ENCODE measurements around the gene LRRC73. TPM values are rescaled to one million over a fixed set of nuclear protein-coding genes. Genes with fewer than 3 reads are reported as not detected.

LRRC73 gene
- total and polyA plus RNA-seq, 2 of the 8 experiments (the other 6 are each of a cell fraction or from before 2014, with no cell fraction given): 0.24 to 0.26 TPM

DNA sequence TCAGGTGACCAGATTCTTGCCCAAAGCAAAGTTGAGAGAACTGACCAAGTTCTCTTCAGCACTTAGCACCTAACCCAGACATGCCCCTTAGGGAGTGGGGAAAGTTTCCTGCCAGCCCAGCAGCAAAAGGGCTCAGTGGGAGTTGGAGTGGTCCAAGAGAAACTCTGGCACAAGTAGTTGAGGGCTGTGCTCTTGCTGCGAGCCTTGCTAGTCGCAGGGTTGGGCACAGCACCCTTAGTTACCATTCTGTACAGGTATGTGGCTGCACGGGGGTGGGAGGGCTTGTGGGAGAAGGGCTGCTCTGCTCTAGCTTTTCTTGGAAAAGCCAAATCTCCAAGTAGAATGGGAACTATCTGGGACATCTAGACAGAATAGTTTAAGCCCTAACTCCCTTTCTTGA is 13.1 kb upstream of the LRRC73 start:
- Histone ChIP-seq H3K79me1 (ENCODE audit: low read depth, low read length) (peaks cover under 1% of the 10 kb centered on the region; the same call in 1 of the 2 replicates), H3K4me1 (replicated peaks in 1 of 4; ENCODE audit: control insufficient read depth in 3 of 4, insufficient read depth in 4 of 4, low read length in 3 of 4) (peaks cover 0 to 2% (median 0%) of the 10 kb centered on the region in 4 experiments; a peak in 2 of 7 replicates), H3K9me3 (ENCODE audit: insufficient read depth in 2 of 2, low read depth in 1 of 2, low read length in 1 of 2) (no peaks in the 10 kb centered on the region), H2AFZ (ENCODE audit: low read length) (no peak overlapping the region), H3K4ac (replicated peaks; ENCODE audit: insufficient read length, low read depth, low read length) (no peak overlapping the region), H4K91ac (replicated peaks; ENCODE audit: insufficient read length, low read length) (no peak overlapping the region), H2AK5ac (ENCODE audit: low read depth, low read length) (no peak overlapping the region), H3K56ac (replicated peaks; ENCODE audit: insufficient read length, low read depth, low read length) (no peak overlapping the region), H3K4me2 (ENCODE audit: insufficient read depth in 1 of 2, low read depth in 2 of 2, low read length in 2 of 2) (no peak overlapping the region), H3K36me3 (ENCODE audit: control insufficient read depth in 2 of 4, insufficient read depth in 4 of 4, low read length in 3 of 4) (peaks cover 61 to 91% (median 87%) of the 10 kb centered on the region in 4 experiments), H3K14ac (ENCODE audit: insufficient read length) (no peak overlapping the region), H3K9ac (replicated peaks in 1 of 4; ENCODE audit: extremely low read depth in 1 of 4, low read depth in 3 of 4, low read length in 3 of 4) (no peak overlapping the region), H2BK15ac (ENCODE audit: low read length) (no peak overlapping the region), H2BK120ac (replicated peaks; ENCODE audit: low read depth, low read length) (no peak overlapping the region), H3K27ac (ENCODE audit: low read depth, low read length) (no peak overlapping the region), H4K20me1 (replicated peaks in 1 of 2; ENCODE audit: control insufficient read depth in 1 of 2, insufficient read depth in 2 of 2, low read length in 2 of 2) (peaks cover 6 to 7% of the 10 kb centered on the region in 2 experiments), H2BK20ac (ENCODE audit: low read length) (no peak overlapping the region), H2BK5ac (ENCODE audit: low read depth, low read length) (no peak overlapping the region), H2BK12ac (ENCODE audit: low read depth, low read length) (no peak overlapping the region), H3K23me2 (ENCODE audit: low read depth, low read length) (no peaks in the 10 kb centered on the region), H3K79me2 (ENCODE audit: control insufficient read depth in 1 of 2, insufficient read depth in 2 of 2, low read length in 2 of 2) (peaks cover 2 to 12% of the 10 kb centered on the region in 2 experiments), H3K23ac (ENCODE audit: insufficient read length) (no peak overlapping the region), H3K18ac (ENCODE audit: extremely low read depth, low read length) (no peak overlapping the region), H4K5ac (ENCODE audit: insufficient read length, low read depth, low read length) (no peak overlapping the region), H4K8ac (ENCODE audit: extremely low read depth, insufficient read depth, low read length) (no peak overlapping the region), H3K27me3 (replicated peaks in 1 of 4; ENCODE audit: control insufficient read depth in 3 of 4, extremely low read depth in 1 of 4, insufficient read depth in 3 of 4, low read length in 3 of 4) (no peaks in the 10 kb centered on the region), H3K4me3 (ENCODE audit: extremely low read depth in 1 of 4, insufficient read depth in 2 of 4, low read depth in 3 of 4, low read length in 4 of 4) (no peak overlapping the region)
- 94% methylated on average over 3 of the region's 3 CpGs; no CpG with 5 or more reads in 1 of the 2 experiments for WGBS, 2 experiments (ENCODE audit: extremely low coverage in 1 of 2, insufficient coverage in 1 of 2, insufficient read length in 1 of 2, insufficient replicate concordance in 2 of 2, low coverage in 1 of 2, low lambda C conversion rate in 2 of 2, missing lambda C conversion rate in 1 of 2)
- no peak for DNase-seq (ENCODE audit: low read depth in 1 of 2, low spot score in 2 of 2)
- ChIA-PET POLR2A (ENCODE audit: partially characterized antibody) (interaction anchor here (2.2 to 12.4 kb wide), 4 partner anchors 9 to 37 kb away, joined by 7 to 147 read pairs (median 49); partner anchors contain the start of gene LRRC73), CTCF (ENCODE audit: partially characterized antibody) (no interaction called here)
- TF ChIP-seq POLR2A (IDR thresholded peaks at IDR 0.05; ENCODE audit: control extremely low read depth in 1 of 2, low read depth in 2 of 2, low read length in 2 of 2): 0 out of 3 replicates have a peak, but pooled peaks of 1 of the 2 experiments have one; percentile 0
- TF ChIP-seq YY1 (IDR thresholded peaks at IDR 0.05; ENCODE audit: low read depth, low read length): no peak
- TF ChIP-seq TEAD4 (IDR thresholded peaks at IDR 0.05; ENCODE audit: low read depth, low read length): no peak
- no peak for FAIRE-seq
